HS-5 (cell line): ENCODE measurements around the gene MBL2.
A peak's percentile ranks its signal among the peaks of the same experiment; 100 is the strongest.

Experiments
- DNase-seq: peaks from one replicate; pipeline ENCODE4 v3.0.0-alpha.2; 2012; ENCODE audit warnings: low read depth

Gene MBL2

DNA sequence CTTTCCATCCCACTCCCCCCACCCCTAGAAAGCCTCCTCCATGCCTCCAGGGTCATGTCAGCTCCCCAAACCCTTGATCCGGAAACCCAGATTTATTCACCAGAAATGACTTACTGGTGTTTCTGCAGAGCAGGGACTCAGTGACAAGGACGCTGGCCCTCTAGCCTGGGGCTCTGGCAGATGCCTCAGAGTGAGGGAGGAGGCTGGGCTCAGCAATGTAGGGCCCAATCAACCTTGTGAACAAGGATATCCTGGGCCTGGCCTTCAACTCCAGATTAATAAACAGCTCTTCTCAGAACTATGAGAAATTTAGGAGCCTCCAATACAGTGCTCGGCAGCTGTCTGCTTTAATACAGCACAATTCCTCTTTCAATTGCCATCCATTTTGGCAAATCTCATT, at the start of gene MBL2:
Gene MBL2 (minus strand): TSS at position 162 of the 400 bp plus-strand sequence. CDS start 1,149 bp downstream, outside the sequence.
- no peak for DNase-seq

DNA sequence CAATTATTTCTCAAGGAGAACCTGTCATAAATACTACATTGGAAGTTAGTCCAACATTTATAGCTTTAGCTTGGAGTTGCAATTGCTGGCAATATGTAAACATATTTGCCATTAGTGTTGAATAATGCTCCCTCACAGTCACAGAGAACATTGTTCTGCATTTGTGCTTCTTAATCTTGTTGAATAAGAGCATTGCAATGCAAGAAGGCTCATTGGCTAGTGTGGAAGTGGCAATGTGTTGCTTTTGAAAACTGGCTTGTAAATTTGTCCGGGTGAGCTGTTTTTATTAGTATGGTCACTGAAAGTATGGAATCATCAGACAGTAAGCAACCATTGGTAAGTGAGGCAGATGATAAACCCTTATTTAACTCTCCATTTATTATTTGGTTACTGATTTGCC, 47.7 kb upstream of the MBL2 start:
- no peak for DNase-seq

DNA sequence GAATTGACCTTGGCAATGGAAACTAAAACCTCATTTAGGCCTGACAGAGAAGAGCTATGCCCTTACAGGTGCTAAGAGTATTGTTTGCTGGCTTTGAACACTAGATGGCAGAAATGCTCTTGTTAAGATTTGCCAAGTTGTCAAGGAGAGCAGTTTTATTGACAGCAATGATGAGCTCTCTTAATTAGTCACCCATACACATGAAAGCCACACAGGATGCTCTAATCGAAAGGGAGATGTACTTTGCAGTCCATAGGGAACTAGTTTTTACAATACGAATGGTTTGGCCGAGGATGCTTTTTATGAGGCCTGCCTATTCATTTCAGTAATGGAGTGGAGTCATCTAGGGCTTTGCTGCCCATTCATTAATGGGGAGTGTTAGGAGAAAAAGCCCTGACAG, 45.4 kb upstream of the MBL2 start:
- DNase-seq, result peak; percentile 29

DNA sequence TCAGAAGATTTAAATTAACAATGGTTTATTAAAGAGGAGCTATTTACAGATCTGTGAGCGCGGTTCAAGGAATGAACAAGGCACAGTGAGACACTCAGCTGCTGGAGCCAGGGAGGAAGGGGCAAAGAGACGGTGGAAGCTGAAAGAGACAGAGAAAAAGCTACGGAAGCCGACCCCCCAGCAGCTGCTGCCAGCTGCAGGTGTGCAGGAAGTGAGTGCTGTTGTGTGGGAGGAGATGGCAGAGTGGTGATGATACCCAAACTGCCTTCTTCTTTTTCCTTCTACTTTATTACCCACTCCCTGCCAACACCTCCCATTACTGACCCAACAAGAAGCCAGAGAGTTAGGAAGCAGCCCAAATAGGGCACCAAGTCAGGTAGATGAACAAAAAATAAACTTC, 41.9 kb upstream of the MBL2 start:
- no peak for DNase-seq

DNA sequence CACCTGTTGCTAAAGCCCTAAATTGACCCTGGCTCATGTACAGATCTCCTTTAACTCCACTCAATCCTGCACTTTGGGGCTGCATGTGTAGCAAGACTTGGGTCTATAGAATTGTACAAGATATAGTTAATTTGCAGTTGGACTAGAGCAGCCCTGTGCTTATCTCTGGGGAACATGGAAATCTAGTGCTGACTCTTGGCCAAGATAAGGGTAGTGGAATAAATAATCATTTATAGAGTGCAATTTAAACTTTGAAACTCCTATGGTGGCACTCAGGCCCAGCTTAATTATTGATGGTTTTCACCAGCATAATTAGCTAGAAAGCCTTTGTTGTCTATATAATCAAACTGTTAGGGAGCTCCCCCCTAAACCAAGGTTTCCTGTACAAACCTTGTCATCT, 39.2 kb upstream of the MBL2 start:
- no peak for DNase-seq

DNA sequence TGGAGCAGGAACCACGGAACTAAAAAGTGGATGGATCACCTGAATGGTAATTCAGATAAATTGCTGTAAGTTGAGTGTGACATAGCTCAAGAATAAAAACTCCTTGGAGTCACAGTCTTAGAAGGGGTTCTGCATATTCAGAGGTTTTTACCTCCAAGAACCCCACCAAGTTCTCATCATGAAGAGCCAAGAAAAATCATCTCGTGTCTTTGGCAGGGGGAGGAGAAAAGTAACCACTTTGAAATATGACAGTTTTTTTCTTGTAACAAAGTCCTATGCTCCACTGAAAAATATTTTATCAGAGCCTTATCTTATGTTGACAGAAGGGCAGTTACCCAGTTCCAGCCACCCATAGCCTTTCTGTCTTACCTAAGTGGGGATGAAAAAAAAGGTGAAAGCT, 38.2 kb upstream of the MBL2 start:
- no peak for DNase-seq

GRCh38 chr10:52807803-52808202, 35.2 kb upstream of the MBL2 start:
- DNase-seq, result no peak

- no peak for DNase-seq
Measured at GRCh38 chr10:52805414-52806285, 33.1 kb upstream of the MBL2 start.

GRCh38 chr10:52801947-52802346, 29.4 kb upstream of the MBL2 start:
- DNase-seq, result peak; percentile 72

DNA sequence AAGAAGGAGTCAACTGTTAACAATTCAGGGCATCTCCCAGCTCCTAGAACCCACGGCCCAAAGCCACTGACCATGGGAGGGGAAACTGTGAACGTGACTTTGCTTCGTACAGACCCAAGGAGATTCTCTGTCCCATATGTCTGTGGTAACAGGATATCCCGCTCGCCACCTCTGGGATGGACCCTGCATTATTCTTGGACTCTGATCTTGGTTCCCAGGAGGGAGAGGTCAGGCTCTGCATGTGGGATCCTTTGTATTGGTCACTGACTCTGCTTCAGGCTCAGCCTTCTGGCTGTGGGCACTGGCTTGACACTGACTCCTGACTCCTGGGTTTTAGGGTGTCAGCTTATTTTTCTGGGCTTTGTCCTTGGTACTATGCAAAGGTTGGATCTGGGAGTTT, 13.5 kb upstream of the MBL2 start:
- no peak for DNase-seq

DNA sequence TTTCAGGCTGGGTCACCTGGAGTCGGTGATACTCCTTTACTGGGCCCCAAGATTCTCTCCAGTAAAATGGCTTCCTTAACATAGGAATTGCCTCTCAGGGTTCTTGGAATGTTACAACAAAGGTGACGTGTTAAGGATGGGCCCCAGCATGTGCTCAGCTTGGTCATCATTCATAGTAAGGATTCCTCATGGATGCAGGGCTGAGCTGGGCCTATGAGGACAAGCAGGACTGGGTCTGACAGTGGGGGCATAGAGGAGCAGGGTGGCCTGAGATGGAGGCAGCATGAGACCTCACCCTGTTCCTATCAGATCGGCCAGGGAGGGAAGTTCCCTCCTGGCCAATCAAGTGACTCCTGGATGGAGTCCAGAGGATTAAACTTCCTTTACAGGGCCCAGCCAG, 12.8 kb upstream of the MBL2 start:
- no peak for DNase-seq

GRCh38 chr10:52783726-52784125, 11.1 kb upstream of the MBL2 start:
- DNase-seq, result no peak

DNA sequence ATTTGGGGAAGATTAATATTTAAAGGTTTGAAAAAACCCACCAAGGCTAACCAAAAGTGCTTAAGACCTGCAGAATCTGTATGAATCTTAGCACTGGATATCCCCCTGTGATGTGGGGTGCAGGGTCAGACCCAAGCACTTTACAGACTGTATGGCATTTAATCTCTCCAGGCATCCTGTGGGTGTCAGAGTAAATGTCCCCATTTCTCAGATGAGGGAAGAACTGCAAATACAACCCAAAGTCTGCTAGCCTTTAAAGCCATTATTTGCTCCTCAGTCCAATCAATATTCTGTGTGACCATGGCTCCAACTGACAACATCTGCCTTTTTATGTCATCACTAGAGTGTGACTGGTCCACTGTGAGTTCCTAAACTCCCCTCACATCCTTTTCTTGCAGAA, 10.0 kb upstream of the MBL2 start:
- DNase-seq, result no peak

GRCh38 chr10:52780391-52781155, 8.0 kb upstream of the MBL2 start:
- DNase-seq, result no peak

- DNase-seq, result peak; percentile 22
Measured at GRCh38 chr10:52779541-52780390, 7.2 kb upstream of the MBL2 start.

GRCh38 chr10:52778511-52779392, 6.2 kb upstream of the MBL2 start:
- no peak for DNase-seq

GRCh38 chr10:52777414-52777813, 4.8 kb upstream of the MBL2 start:
- no peak for DNase-seq

DNA sequence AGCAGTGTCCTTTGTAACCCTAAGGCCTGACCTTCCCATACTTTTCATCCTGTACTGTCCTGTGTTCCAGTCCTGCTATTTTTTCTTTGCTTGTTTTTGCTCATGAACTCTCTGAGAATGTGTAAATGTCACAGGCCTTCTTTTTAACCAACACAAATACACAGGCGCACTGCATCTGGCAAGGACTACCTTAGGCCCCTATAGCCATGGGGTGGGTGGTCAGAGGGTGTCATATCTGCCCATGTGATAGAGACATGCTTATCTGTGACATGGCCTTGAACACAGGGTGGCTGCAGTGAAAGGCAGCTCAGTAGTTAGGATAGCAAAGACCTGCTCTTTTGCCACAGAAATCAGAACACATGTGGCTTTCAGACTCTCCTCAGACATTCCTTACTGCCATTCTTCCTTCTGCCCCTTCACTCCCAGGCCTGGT, 3.9 kb upstream of the MBL2 start:
- DNase-seq, result no peak

DNA sequence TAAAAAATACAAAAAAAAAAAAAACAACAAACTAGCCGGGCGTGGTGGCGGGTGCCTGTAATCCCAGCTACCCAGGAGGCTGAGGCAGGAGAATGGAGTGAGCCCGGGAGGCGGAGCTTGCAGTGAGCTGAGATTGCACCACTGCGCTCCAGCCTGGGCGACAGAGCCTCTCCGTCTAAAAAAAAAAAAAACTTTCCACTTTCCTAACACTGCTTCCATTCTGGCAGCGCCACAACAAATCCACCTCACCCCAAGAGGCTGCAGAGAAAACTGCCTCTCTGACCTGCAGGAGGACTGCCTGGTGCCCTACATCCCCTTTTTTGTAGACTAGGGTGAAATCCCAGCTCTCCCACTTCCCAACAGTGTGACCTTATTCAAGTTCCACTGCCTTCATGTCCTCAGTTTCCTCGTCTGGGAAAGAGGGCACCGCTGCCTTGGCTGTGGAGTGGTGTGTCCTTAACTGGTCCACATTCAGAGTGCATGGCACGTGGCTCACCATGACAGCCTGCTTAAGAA, 2.6 kb upstream of the MBL2 start:
- no peak for DNase-seq

GRCh38 chr10:52774600-52775106, 2.1 kb upstream of the MBL2 start:
- DNase-seq, result no peak

GRCh38 chr10:52774182-52774581, 1.6 kb upstream of the MBL2 start:
- no peak for DNase-seq
